Nucleus accumbens (tissue), 56 donors: Measurements from ENCODE around the gene MAP3K6.

Experiments
- DNase-seq, 56 donors: peaks; one replicate each; lab custom pipeline; 2025; lab: John Stamatoyannopoulos, UW

Gene MAP3K6

DNA sequence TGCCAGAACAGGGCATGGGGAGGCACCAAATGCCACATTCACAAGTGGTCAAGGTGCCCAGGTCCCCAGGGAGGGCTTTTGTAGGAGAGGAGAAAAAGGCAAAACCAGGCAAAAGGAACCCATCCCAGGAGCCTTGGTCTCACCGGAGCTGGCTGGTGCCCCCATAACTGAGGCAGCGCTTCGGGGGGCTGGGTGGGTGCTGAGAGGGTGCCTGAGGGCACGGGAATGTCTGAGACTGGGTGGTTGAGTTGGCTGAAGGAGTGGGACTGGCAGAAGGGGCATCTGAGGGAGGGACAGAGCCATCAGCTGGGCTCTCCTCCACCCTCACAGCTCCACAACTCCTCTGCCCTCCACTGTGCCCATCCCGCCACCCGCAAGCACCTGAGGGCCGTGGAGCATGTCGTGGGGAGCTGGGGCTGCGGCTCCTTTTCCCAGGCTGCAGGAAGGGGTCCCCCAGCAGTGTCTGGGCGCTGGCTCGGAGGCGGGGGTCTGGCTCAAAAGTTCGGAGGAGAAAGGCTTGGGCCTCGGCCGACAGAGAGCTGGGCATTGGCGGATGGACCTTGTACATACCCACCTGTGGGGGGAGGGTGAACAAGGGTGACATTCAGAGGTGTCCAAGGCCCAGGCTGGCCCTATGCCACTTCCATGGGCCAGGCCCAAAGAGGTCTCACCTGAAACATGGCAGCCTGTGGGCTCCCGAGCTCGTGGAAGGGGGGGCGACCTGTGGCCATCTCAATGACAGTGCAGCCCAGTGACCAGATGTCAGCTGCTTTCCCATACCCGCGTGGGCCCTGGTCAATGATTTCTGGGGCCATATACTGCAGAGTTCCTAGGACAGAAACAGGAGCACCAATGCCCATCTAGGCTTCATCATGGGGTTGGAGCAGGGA, 8.5 kb downstream of the MAP3K6 start:
- no peak for DNase-seq

DNA sequence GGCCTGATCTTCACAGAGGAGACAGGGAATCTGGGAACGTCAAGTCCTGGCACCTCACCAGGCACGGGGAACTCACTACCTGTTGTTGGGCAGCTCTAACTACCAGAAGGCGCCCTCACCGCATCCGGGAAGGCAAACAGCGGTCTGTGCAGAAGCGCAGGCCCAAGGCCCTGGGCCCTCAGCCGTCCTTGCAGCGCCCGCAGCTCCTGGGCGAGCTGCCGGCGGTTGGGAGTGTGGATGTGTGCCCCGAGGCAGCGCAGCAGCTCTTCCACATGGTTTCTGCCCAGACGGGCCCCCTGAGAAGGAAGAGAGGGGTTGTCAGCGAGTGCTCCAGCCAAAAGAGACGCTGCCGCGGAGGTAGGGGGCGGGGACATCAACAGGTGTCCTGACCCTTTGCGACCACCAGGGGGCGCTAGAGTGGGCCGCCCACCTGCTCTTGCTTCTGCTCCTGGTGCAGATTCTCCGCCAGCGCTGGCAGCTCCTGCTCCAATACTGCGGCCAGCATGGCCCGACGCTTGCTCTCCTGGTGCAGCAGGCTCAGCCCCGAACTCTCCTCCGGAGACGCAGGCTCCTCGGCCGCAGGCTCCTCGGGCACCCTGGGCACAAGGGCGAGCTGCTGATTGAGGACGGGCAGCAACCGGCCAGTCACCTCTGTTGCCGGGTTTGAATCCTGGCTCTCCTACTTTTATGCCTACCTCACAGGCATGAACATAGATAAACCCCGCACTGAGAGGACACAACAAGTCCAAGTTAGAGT, 9.3 kb downstream of the MAP3K6 start:
- peak in 44 of 56 donors; percentile 4 to 71 (median 24) for DNase-seq

DNA sequence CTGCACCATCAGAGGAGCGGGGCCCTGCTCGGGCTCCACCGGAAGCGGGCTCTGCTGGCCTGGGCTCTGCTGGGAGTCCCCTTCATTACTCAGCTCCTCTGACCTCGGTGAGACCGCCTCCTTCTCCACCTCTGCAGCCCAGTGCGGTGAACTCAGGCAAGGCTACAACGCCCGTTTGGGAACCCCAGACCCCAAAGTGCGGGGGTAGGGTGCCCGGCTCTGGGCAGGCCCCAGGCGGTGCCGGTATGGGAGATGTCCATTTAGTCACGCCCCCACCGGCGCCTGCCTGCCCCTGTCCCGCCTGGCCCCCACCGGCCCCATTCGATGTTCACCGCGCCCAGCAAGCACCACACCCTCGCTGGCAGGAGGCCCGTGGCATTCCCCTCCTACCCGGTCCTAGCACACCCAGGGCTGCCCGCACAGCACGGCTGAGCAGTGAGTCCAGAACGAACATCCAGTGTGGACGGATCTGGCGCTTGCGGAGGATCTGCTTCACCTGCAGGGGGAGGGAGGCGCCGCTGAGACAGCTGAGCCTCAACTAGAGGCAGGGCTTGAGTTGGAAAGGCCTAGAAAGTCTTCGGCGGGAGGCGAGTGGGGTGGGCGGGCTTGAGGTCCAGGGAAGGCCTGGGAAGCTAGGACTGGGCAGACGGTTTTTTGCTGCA, 10.0 kb downstream of the MAP3K6 start:
- DNase-seq = no peak

DNA sequence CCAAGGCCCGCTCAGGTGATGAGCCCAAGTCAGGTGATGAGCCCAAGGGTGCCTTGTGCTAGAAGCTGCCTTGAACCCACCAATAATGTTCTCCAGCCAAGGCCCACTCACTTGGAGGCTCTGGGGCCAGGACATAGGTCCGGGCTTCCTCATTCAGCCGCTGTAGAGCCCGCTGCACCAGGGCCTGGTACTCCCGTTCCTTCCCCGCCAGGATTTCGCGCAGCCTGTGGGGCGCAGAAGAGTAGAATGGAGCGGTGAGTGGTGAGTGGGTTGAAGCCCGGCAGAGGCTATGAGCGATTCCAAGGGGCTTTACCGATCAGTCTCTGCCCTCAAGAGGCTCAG, 10.5 kb downstream of the MAP3K6 start:
- DNase-seq = no peak

DNA sequence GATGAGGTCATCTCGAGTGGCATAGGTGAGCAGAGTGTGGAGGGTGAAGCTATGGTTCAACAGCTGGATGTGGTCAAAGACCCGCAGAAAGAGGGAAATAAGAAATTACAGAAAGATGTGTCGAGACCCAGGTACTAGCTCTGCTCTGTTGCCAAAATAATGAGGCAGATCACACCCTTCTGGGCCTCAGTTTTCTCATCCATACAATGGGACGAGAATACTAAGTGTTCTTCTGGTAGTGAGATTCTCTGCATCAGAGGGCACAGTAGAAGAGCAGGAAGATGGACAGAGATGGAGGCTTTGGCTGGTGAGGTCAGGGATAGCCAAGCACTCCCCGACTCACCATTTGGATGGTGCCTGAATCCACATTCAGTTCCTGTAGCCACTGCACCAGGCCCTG, 11.1 kb downstream of the MAP3K6 start:
- DNase-seq = no peak

DNA sequence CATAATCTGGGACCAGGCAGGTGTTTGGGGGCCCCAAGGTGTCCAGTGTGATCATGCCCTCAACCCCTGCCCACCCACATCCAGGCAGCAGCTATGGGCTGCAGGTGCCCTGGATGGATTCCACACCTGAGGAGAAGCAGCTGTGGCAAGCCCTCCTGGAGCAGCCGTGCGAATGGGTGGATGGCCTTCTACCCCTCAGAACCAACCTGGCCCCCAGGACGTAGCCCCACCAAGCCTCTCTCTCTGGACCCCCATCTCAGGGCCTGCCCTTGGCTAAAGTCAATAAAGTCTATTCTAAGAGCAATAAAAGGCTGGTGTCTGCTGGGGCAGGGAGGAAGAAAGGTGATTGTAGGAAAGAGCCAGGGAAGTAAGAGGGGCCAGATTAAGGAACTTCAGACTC, 13.1 kb downstream of the MAP3K6 start:
- no peak for DNase-seq

DNA sequence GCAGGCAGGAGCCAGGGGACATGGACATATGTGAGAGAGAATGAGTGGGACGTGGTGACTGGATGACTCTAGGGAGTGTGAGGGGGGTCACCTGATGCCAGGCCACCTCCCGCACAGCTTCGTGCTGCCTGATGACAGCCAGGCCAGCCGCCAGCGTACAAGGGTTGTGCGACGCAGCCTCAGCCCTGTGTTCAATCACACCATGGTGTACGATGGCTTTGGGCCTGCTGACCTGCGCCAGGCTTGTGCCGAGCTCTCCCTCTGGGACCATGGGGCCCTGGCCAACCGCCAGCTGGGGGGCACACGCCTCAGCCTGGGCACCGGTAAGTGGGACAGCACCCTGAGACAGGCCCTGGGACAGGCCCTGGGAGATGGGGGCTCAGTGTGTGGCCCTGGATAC, 13.6 kb downstream of the MAP3K6 start:
- no peak for DNase-seq

DNA sequence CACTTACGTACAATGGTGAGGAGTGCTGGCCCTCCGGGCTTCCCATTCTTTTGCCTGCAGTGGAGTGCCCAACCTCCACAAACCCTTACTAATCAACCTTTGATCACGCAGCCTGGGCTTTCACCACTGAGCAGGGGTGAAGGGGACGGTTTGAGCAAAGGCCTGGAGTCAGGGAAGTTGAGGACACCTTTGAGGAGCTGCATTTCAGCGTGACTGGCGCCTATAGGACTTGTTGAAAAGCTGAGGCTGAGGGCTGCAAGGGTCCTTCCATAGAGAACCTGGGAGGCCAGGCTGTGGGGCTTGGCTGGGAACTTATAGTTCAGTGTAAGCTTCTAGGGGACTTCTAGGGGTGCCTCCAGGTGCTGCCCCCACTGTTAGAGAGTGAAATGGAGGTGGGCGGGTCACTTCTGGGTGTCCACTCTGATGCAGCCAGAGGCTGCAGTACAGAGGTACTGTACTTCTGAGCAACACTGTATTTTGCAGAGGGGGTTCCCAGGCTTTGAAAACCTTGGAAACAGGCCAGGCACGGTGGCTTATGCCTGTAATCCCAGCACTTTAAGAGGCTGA, 15.1 kb downstream of the MAP3K6 start:
- no peak for DNase-seq

DNA sequence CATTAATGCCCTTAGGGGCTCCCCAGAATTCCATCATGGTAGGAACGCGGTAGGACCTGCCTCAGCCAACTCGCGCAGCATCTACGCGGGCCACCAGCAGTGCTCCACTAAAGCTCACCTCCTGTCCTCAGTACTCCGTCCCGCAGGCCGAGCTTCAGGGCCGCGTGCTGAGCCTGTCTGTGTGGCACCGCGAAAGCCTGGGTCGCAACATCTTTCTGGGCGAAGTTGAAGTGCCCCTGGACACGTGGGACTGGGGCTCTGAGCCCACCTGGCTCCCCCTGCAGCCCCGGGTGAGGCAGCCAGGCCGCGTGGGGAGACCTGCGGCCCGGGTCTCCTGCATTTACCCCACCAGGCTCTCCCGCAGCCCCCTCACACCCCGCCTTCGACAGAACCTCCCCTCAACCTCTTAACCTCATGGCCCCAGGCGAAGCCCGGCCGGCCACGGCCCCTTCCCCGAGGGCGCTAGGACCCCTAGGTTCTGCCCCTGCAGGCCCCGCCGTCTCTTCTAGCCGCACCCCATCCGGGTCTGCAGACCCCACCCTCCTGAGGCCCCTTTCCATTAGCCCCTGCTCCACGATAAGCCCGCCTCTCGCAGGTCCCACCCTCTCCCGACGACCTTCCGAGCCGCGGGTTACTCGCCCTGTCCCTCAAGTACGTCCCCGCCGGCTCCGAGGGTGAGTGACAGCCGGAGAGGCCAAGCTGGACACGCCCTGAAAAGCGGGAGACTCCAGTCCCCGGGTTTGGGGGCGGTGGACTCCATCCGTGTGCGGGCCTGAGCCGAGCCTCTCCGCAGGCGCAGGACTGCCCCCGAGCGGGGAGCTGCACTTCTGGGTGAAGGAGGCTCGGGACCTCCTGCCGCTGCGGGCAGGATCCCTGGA, 15.9 kb downstream of the MAP3K6 start:
- peak in 3 of 56 donors; percentile 5 to 38 (median 19) for DNase-seq

DNA sequence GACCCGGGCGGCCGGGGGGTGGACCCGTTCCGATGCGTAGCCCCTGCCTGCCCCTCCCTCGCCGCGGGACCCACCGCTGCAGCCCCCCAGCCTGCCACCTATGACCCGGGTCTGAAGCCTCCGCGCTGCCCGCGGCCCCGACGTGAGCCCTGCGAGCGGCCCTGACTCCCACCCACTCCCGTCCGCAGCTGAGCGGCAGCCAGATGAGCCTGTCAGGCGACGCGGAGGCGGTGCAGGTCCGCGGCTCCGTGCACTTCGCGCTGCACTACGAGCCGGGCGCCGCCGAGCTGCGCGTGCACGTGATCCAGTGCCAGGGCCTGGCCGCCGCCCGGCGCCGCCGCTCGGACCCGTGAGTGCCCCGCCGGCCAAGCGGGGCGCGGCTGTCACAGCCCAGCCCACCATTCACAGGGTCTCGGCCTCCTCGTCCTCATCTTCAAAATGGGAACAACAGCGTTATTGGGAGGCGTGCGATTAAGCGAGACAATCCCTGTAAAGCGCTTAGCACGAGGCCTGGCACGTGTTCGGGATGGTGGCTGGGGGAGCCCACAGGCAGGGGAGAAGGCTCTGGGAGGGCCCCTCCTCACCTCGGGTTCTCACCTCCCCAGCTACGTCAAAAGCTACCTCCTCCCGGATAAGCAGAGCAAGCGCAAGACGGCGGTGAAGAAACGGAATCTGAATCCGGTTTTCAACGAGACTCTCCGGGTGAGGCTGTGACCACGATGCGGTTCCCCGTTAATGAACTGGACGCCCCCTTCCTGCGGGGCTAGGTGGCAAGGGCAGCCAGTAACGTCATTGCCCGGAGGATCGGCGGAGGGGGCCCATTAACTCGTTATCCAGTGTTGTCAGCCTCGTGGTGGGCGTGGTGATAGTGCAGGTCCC, 16.7 kb downstream of the MAP3K6 start:
- DNase-seq = peak in 16 of 56 donors; percentile 1 to 52 (median 16)

DNA sequence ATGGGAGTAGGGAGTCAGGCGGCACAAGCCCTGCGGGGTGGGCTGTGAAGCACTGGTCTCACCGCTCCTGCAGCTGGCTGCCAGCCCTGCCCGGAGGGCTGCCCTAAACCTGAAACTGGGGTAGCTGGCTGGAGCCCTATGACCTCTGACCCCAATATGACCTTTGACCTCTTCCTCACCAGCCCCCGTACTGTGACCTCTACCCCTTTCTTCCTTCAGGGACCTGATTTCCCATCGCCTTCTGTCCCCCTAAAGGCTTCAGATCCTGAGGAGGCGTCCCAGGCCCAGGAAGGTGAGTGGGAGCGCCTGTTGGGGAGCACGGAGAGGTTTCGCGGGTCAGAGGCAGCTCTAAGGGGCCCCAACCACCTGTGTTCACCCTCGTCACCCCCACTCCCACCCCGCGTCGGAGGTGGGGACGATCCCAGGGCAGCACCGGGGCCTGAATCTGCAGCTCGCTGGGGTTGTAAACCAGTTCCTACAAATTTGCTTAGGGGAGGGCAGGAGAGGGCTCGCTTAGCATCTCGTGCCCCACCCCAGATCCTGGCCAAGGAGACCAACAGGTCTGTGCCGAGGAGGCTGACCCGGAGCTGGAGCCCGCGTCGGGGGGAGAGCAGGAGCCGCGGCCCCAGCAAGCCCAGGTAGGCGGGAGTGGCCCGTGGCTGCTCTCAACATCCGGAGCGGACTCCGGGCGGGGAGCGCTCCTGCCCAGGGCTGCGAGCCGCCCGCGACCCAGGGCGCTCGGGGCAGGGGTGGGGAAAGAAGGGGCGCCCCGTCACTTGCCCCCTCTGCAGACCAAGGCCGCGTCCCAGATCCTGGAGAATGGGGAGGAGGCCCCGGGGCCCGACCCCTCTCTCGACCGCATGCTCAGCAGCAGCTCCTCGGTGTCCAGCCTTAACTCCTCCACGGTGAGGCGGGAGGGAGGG, 17.6 kb downstream of the MAP3K6 start:
- no peak for DNase-seq

DNA sequence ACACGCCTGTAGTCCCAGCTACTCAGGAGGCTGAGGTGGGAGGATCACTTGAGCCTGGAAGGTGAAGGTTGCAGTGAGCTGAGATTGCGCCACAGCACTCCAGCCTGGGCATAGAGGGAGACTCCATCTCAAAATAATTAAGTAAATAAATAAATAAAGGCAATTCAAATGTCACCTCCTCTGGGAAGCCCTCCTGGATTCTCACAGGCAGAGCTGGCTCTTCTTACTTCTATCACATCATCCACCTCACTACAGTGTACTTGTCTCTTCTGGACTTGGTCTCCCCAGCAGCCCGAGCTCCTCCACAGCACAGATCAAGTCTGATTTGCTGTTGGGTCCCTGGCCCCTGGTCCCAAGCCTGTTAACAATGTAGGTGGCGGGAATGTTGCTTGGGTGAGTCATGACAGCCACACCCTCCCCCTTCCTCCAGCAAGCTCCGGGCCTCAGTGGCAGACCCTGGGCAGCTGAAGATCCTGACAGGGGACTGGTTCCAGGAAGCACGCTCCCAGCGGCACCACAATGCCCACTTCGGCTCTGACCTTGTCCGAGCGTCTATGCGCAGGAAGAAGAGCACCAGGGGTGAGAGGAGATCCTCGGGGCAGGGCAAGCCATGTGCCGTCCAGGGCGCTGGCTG, 19.7 kb downstream of the MAP3K6 start:
- no peak for DNase-seq

DNA sequence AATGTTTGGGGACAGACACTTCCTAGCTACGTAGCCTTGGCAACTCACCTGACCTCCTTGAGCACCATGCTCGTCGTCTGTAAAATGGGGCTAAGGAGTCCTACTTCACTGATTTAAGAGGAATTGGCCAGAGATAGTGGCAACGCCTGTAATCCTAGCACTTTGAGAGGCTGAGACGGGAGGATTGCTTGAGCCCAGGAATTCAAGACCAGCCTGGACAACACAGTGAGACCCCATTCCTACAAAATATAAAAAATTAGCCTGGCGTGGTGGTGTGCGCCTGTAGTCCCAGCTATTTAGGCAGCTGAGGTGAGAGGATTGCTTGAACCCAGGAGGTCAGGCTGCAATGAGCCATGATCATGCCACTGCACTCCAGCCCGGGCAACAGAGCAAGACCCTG, 20.4 kb downstream of the MAP3K6 start:
- DNase-seq = no peak

DNA sequence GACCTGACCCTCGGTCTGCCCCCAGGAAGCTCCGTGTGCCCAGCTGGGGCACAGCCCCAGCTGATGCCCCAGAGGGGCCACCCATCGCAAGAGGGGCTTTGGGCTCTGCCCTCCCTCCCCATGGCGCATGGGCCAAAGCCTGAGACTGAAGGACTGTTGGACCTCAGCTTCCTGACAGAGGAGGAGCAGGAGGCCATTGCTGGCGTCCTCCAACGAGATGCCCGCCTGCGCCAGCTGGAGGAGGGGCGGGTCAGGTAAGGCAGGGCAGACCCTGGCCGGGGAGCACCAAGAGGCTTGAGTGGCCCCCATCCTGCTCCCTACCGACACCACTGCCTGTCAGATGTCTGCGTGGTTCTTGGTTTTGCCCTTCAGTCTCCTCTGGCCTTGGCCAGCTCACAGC, 21.5 kb downstream of the MAP3K6 start:
- no peak for DNase-seq

DNA sequence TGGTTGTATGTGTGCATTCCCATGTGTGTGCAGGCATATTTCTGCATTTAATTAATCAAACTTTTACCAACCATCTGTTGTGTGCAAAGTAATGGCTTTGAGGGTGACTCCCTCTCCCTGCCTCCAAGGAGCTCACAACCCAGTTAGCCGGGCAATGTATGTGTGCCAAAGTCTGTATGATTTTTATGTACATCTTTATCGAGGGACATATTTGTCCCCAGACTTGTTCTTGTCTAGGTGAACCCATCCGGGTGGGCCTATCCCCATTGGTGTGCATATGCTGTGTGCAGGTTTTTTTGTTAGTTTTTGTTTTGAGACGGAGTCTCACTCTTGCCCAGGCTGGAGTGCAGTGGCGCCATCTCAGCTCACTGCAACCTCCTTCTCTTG, 23.1 kb downstream of the MAP3K6 start:
- no peak for DNase-seq

DNA sequence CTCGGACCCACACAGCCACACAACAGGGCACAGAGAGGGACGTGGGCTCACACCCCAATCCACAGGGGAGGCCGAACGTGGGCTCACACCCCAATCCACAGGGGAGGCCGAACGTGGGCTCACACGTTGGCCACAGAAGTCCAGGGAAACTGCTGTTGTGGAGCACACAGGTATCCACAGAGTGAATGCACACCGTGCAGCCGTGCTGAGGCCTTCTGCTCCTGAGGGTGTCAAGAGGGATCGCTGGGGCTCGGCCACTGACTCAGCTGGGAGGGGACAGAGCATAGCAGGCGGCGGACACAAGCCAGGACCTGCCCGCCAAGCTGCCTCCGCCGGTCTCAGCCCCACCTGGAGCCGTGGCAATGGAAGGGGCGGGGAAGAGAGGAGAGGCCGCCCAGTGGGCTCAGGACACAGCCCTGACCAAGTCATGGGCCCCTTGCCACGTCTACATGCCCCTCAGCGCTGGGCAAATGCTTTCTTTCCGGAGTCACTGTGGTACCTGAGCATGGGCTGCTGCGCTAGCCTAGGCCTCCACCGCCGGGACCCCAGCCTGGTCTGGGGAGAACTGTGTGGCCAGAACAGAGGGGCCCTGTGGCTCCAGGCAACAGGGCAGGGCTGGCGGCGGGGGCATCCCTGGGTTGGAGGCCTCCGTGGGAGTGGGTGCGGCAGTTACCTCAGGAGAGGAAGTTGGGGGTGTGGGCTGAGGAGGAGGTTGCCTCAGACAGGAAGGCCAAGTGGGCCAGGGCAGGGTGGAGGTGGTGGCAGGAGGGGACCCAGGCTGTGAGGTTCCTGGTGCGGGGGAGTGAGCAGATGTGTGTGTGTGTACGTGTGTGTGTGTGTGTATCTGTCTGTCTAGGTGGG, 23.8 kb downstream of the MAP3K6 start:
- DNase-seq = peak in 1 of 56 donors; percentile 16

DNA sequence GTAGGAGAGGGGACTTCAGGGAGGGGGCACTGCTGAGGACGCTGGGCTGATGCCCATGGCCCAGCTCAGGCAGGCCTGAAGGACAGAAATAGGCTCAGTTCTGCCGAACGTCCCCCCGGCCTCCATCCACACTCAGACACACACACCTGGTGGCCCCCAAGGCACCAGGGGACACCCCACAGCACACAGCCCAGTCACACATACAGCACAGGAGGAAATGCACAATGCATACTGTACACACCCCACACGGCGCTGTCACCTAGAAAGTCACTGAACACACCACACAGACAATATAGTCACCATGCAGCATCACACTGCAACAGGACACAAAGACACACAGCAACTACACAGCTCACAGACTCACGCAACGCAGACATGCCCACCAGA, 24.4 kb downstream of the MAP3K6 start:
- DNase-seq = no peak
